OCI-LY3 (cell line): Measurements from ENCODE around the gene CDC42EP5.

Experiments
- CTCF ChIP-seq: fragments of 200-600, 300-600 bp; sonication (generic); IDR thresholded peaks from 2 replicates; pipeline ENCODE4 v1.5.1; 2014; ENCODE audit warnings: antibody characterized with exemption, low read length, low read depth
- EZH2phosphoT487 ChIP-seq: fragments of 200-600 bp; shearing (Covaris generic); IDR thresholded peaks from 2 replicates; pipeline ENCODE4 v1.6.1; 2018; ENCODE audit warnings: antibody characterized with exemption, mixed run types, low read depth

GRCh38 chr19:54418030-54418929 is 54.8 kb downstream of the CDC42EP5 start:
- TF ChIP-seq CTCF (no peak), EZH2phosphoT487 (no peak)
